Neural cell (in vitro differentiated cells): Measurements from ENCODE around the gene DNAJC28.

ENCODE experiments used
- EP300 ChIP-seq: fragments of 450-650 bp; conservative IDR thresholded peaks from 2 replicates; pipeline ENCODE4 v1.6.1; 2014; ENCODE audit warnings: antibody characterized with exemption, mild to moderate bottlenecking, moderate library complexity; ENCODE audit not compliant: poor library complexity, severe bottlenecking
- EZH2 ChIP-seq: fragments of 200-600, 300-800 bp; shearing (Covaris generic), sonication (generic); IDR thresholded peaks from 2 replicates; pipeline ENCODE4 v1.6.1; 2014; ENCODE audit warnings: antibody characterized with exemption, low read length, borderline replicate concordance, mild to moderate bottlenecking; ENCODE audit not compliant: insufficient read depth, poor library complexity, severe bottlenecking
- TF ChIP-seq, protein P1 (sequence below): fragments of 450-650 bp; IDR thresholded peaks from 2 replicates; pipeline ENCODE4 v1.5.1; 2014; ENCODE audit warnings: antibody characterized with exemption, mild to moderate bottlenecking, moderate library complexity; ENCODE audit not compliant: poor library complexity, severe bottlenecking

DNA sequence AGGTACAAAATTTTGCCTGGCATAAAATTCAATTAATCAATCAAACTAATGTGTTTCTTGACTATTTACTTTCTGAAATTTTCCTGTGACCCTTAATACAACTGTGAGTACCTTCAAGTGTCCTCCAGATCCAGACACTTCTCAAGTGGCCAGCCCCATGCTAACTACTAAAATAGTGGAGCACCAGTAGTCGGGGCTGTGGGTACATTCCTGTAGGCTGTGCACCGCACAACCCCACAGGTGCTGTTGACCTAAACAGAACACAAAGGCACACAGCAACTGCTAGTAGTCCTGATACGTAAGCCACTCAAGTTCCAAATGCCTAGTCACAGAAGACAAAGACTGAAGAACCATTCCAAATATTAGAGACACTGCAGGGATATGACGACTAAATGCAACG lies 48.3 kb downstream of the DNAJC28 start:
- TF ChIP-seq, protein P1, sequence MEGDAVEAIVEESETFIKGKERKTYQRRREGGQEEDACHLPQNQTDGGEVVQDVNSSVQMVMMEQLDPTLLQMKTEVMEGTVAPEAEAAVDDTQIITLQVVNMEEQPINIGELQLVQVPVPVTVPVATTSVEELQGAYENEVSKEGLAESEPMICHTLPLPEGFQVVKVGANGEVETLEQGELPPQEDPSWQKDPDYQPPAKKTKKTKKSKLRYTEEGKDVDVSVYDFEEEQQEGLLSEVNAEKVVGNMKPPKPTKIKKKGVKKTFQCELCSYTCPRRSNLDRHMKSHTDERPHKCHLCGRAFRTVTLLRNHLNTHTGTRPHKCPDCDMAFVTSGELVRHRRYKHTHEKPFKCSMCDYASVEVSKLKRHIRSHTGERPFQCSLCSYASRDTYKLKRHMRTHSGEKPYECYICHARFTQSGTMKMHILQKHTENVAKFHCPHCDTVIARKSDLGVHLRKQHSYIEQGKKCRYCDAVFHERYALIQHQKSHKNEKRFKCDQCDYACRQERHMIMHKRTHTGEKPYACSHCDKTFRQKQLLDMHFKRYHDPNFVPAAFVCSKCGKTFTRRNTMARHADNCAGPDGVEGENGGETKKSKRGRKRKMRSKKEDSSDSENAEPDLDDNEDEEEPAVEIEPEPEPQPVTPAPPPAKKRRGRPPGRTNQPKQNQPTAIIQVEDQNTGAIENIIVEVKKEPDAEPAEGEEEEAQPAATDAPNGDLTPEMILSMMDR: no peak
- TF ChIP-seq EP300: no peak
- no peak for TF ChIP-seq EZH2
